Stomach (tissue), 9 donors: ENCODE measurements around the gene CYSTM1. TPM values are rescaled to one million over a fixed set of nuclear protein-coding genes. Genes with fewer than 3 reads are reported as not detected.

ENCODE experiments used
- DNase-seq, 2 donors: peaks; one replicate each; pipeline versions ENCODE4 v3.0.0 to v3.0.0-alpha.2; 2013 to 2019
- H3K27ac ChIP-seq, 5 donors: fragments of 200-600 bp in 4 of 5; sonication (generic) in 4 of 5; one replicate each; pipeline ENCODE4 v1.5.1; 2013 to 2019; ENCODE audit warnings: mild to moderate bottlenecking in 1 of 5, moderate library complexity in 1 of 5
- H3K27me3 ChIP-seq, 3 donors: fragments of 200-600 bp; sonication (generic); one replicate each; pipeline ENCODE4 v1.5.1; 2017 to 2019; ENCODE audit warnings: mixed run types in 1 of 3
- H3K36me3 ChIP-seq, 4 donors: fragments of 200-600 bp; sonication (generic); 1 replicate in 3 of 4; 2 replicates in 1 of 4; pipeline ENCODE4 v1.5.1; 2016 to 2019
- H3K4me1 ChIP-seq, 4 donors: fragments of 200-600 bp; sonication (generic); one replicate each; pipeline ENCODE4 v1.5.1; 2016 to 2019
- H3K4me3 ChIP-seq, 4 donors: fragments of 200-600 bp; sonication (generic) in 3 of 4; one replicate each; pipeline ENCODE4 v1.5.1; 2016 to 2019; ENCODE audit warnings: mild to moderate bottlenecking in 1 of 4
- H3K9me3 ChIP-seq, 4 donors: fragments of 200-600 bp; sonication (generic); one replicate each; pipeline ENCODE4 v1.5.1; 2016 to 2019
- CTCF ChIP-seq, 7 experiments: fragments of 450-650 bp in 4 of 7; fragments of 200-600 bp in 3 of 7; sonication (generic) in 3 of 7; IDR thresholded peaks; one replicate each; pipeline ENCODE4 v1.5.1; 2016 to 2019; ENCODE audit warnings: antibody characterized with exemption in 7 of 7, control low read depth in 2 of 7, mild to moderate bottlenecking in 1 of 7
- EP300 ChIP-seq: sonication (generic); formaldehyde crosslinking; IDR thresholded peaks from one replicate; pipeline ENCODE4 v1.6.1; 2017; ENCODE audit warnings: antibody characterized with exemption
- POLR2A ChIP-seq, 4 donors: fragments of 450-650 bp; IDR thresholded peaks; one replicate each; pipeline ENCODE4 v1.6.1; 2016; ENCODE audit warnings: antibody characterized with exemption in 4 of 4, control low read depth in 2 of 4, mild to moderate bottlenecking in 1 of 4, moderate library complexity in 1 of 4
- POLR2AphosphoS5 ChIP-seq, 3 donors: sonication (generic); formaldehyde crosslinking; IDR thresholded peaks; one replicate each; pipeline ENCODE4 v1.6.1; 2016; ENCODE audit warnings: antibody characterized with exemption in 3 of 3
- WGBS, 5 donors: extraction: QIAGEN DNeasy Blood & Tissue Kit in 3 of 5; methylation state at CpG; one replicate each; pipeline versions ENCODE4 v1.1.5 to v1.1.7; 2013 to 2018; 5-methylcytosine and 5-hydroxymethylcytosine counted together
- intact Hi-C: fragments of 100-400 bp; cut with DNase I; formaldehyde crosslinking; loops from one replicate; pipeline ENCODE4 v1.15.1; 2023; ENCODE audit warnings: low total_unique reads
- polyA plus RNA-seq, 3 donors: library from polyadenylated mRNA; stranded (reverse); fragments of 200-250 nt; gene quantifications; one replicate each; pipeline ENCODE4 v1.2.3, GENCODE V29; 2013
- total RNA-seq, 5 donors: library from RNA; depleted of rRNA; stranded (reverse); fragments of >200 nt; gene quantifications; one replicate each; pipeline versions ENCODE4 v1.1.0 to v1.2.3, GENCODE V29; 2014 to 2016
- donor health status: healthy with polysubstance abuse.
- donor health status: Bipolar disorder and iron deficiency.
- donor health status: healthy.

The CYSTM1 gene
- total and polyA plus RNA-seq, 8 donors, result 23.2 to 3,028 (median 321) TPM

GRCh38 chr5:140175367-140176030 lies 511 bp downstream of the CYSTM1 start:
- Histone ChIP-seq H3K9me3 (no peaks in the 10 kb centered on the region), H3K4me3 (peak overlapping the region; percentile 70 to 100 (median 82)), H3K36me3 (no peaks in the 10 kb centered on the region), H3K4me1 (peaks cover 27 to 55% (median 45%) of the 10 kb centered on the region in 4 donors), H3K27me3 (no peaks in the 10 kb centered on the region), H3K27ac (peak overlapping the region; percentile 95 to 100 (median 100))
- intact Hi-C loops, result no loop called here
- peak; percentile 74 to 90 for DNase-seq
- TF ChIP-seq POLR2A (IDR thresholded peaks at IDR 0.05), result no peak
- peak in 2 of 3 donors; percentile 15 to 52 for TF ChIP-seq POLR2AphosphoS5 (IDR thresholded peaks at IDR 0.05)
- peak in 1 of 7 experiments; percentile 20 for TF ChIP-seq CTCF (IDR thresholded peaks at IDR 0.05)
- no peak for TF ChIP-seq EP300
- WGBS, 5 donors, result 0 to 1% (median 0%) methylated on average over 41 to 58 of the region's 58 CpGs

- H3K4me1 ChIP-seq, result peaks cover 27 to 60% (median 50%) of the 10 kb centered on the region in 4 donors
- no peaks in the 10 kb centered on the region for H3K9me3 ChIP-seq
- WGBS, 5 donors, result 5 to 10% (median 7%) methylated on average over 4 of the region's 4 CpGs
- DNase-seq, result no peak
- no peak for TF ChIP-seq POLR2AphosphoS5 (IDR thresholded peaks at IDR 0.05)
- TF ChIP-seq CTCF (IDR thresholded peaks at IDR 0.05), result no peak
- no peak for TF ChIP-seq EP300
- no peak for TF ChIP-seq POLR2A (IDR thresholded peaks at IDR 0.05)
- peak overlapping the region; percentile 95 to 100 (median 100) for H3K27ac ChIP-seq
- intact Hi-C loops, result no loop called here
- peak overlapping the region; percentile 70 to 100 (median 82) for H3K4me3 ChIP-seq
- H3K36me3 ChIP-seq, result no peaks in the 10 kb centered on the region
- no peaks in the 10 kb centered on the region for H3K27me3 ChIP-seq
Measured at GRCh38 chr5:140176031-140176387, 1.0 kb downstream of the CYSTM1 start.

GRCh38 chr5:140178086-140178410 lies 3.1 kb downstream of the CYSTM1 start:
- peak overlapping the region in 3 of 4 donors; percentile 70 to 92 (median 71) for H3K4me3 ChIP-seq
- peak overlapping the region; percentile 95 to 100 (median 100) for H3K27ac ChIP-seq
- TF ChIP-seq EP300 (no peak), POLR2AphosphoS5 (IDR thresholded peaks at IDR 0.05) (peak in 2 of 3 donors; percentile 43 to 54), POLR2A (IDR thresholded peaks at IDR 0.05) (no peak), CTCF (IDR thresholded peaks at IDR 0.05) (no peak)
- WGBS, 5 donors, result 19 to 37% (median 31%) methylated on average over 1 of the region's 1 CpG
- no peaks in the 10 kb centered on the region for H3K36me3 ChIP-seq
- DNase-seq, result peak; percentile 56 to 76
- no peaks in the 10 kb centered on the region for H3K9me3 ChIP-seq
- H3K4me1 ChIP-seq, result peaks cover 47 to 80% (median 70%) of the 10 kb centered on the region in 4 donors
- no peaks in the 10 kb centered on the region for H3K27me3 ChIP-seq
- intact Hi-C loops, result no loop called here

GRCh38 chr5:140178482-140179116 lies 3.6 kb downstream of the CYSTM1 start:
- WGBS, 5 donors, result 22 to 46% (median 37%) methylated on average over 6 of the region's 6 CpGs
- peaks cover 52 to 86% (median 75%) of the 10 kb centered on the region in 4 donors for H3K4me1 ChIP-seq
- TF ChIP-seq POLR2AphosphoS5 (IDR thresholded peaks at IDR 0.05) (peak in 1 of 3 donors; percentile 10), POLR2A (IDR thresholded peaks at IDR 0.05) (no peak)
- H3K27me3 ChIP-seq, result no peaks in the 10 kb centered on the region
- DNase-seq, result no peak
- no peaks in the 10 kb centered on the region for H3K9me3 ChIP-seq
- intact Hi-C loops, result no loop called here
- H3K27ac ChIP-seq, result peak overlapping the region; percentile 86 to 100 (median 100)
- H3K36me3 ChIP-seq, result no peaks in the 10 kb centered on the region
- H3K4me3 ChIP-seq, result peak overlapping the region; percentile 3 to 70 (median 16)
